ENCODE data around the gene CAPNS2. TPM values are rescaled to one million over a fixed set of nuclear protein-coding genes. Genes with fewer than 3 reads are reported as not detected.

CAPNS2 gene
- total and polyA plus RNA-seq, 2 of the 8 experiments (the other 6 are each of a cell fraction or from before 2014, with no cell fraction given): not detected

DNA sequence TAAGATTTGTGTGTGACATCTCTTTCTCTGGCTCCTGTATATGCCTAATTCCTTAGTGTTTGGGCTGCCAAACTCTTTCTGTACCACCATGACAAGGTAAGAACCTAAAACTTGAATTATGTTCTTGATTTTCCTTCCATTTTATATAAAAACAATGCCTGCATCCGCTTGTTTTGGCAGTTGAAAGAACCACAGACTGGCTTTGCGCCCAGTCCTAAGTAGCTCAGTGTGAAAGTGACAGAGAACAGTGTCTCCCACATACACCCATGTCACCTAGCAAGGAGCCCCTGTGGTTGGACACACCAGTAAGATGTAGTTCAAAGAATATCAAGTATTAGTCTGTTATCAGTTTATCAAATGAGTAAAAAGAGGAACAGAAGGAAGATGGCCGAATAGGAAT is 48.6 kb downstream of the CAPNS2 start (continued):
- TF ChIP-seq, protein P1, sequence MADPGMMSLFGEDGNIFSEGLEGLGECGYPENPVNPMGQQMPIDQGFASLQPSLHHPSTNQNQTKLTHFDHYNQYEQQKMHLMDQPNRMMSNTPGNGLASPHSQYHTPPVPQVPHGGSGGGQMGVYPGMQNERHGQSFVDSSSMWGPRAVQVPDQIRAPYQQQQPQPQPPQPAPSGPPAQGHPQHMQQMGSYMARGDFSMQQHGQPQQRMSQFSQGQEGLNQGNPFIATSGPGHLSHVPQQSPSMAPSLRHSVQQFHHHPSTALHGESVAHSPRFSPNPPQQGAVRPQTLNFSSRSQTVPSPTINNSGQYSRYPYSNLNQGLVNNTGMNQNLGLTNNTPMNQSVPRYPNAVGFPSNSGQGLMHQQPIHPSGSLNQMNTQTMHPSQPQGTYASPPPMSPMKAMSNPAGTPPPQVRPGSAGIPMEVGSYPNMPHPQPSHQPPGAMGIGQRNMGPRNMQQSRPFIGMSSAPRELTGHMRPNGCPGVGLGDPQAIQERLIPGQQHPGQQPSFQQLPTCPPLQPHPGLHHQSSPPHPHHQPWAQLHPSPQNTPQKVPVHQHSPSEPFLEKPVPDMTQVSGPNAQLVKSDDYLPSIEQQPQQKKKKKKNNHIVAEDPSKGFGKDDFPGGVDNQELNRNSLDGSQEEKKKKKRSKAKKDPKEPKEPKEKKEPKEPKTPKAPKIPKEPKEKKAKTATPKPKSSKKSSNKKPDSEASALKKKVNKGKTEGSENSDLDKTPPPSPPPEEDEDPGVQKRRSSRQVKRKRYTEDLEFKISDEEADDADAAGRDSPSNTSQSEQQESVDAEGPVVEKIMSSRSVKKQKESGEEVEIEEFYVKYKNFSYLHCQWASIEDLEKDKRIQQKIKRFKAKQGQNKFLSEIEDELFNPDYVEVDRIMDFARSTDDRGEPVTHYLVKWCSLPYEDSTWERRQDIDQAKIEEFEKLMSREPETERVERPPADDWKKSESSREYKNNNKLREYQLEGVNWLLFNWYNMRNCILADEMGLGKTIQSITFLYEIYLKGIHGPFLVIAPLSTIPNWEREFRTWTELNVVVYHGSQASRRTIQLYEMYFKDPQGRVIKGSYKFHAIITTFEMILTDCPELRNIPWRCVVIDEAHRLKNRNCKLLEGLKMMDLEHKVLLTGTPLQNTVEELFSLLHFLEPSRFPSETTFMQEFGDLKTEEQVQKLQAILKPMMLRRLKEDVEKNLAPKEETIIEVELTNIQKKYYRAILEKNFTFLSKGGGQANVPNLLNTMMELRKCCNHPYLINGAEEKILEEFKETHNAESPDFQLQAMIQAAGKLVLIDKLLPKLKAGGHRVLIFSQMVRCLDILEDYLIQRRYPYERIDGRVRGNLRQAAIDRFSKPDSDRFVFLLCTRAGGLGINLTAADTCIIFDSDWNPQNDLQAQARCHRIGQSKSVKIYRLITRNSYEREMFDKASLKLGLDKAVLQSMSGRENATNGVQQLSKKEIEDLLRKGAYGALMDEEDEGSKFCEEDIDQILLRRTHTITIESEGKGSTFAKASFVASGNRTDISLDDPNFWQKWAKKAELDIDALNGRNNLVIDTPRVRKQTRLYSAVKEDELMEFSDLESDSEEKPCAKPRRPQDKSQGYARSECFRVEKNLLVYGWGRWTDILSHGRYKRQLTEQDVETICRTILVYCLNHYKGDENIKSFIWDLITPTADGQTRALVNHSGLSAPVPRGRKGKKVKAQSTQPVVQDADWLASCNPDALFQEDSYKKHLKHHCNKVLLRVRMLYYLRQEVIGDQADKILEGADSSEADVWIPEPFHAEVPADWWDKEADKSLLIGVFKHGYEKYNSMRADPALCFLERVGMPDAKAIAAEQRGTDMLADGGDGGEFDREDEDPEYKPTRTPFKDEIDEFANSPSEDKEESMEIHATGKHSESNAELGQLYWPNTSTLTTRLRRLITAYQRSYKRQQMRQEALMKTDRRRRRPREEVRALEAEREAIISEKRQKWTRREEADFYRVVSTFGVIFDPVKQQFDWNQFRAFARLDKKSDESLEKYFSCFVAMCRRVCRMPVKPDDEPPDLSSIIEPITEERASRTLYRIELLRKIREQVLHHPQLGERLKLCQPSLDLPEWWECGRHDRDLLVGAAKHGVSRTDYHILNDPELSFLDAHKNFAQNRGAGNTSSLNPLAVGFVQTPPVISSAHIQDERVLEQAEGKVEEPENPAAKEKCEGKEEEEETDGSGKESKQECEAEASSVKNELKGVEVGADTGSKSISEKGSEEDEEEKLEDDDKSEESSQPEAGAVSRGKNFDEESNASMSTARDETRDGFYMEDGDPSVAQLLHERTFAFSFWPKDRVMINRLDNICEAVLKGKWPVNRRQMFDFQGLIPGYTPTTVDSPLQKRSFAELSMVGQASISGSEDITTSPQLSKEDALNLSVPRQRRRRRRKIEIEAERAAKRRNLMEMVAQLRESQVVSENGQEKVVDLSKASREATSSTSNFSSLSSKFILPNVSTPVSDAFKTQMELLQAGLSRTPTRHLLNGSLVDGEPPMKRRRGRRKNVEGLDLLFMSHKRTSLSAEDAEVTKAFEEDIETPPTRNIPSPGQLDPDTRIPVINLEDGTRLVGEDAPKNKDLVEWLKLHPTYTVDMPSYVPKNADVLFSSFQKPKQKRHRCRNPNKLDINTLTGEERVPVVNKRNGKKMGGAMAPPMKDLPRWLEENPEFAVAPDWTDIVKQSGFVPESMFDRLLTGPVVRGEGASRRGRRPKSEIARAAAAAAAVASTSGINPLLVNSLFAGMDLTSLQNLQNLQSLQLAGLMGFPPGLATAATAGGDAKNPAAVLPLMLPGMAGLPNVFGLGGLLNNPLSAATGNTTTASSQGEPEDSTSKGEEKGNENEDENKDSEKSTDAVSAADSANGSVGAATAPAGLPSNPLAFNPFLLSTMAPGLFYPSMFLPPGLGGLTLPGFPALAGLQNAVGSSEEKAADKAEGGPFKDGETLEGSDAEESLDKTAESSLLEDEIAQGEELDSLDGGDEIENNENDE (IDR thresholded peaks at IDR 0.05; ENCODE audit: insufficient replicate concordance, low read length): no peak
- TF ChIP-seq RFX5 (IDR thresholded peaks at IDR 0.05; ENCODE audit: borderline replicate concordance, low read depth, low read length): no peak
- TF ChIP-seq PHF8 (conservative IDR thresholded peaks at IDR 0.05; ENCODE audit: low read depth, low read length): no peak
- TF ChIP-seq POLR2A (IDR thresholded peaks at IDR 0.05; ENCODE audit: control extremely low read depth in 1 of 2, low read depth in 2 of 2, low read length in 2 of 2): no peak
- no peak for TF ChIP-seq CTBP2 (IDR thresholded peaks at IDR 0.05; ENCODE audit: borderline replicate concordance, insufficient read depth, insufficient read length, low read length)
- no peak for TF ChIP-seq TEAD4 (IDR thresholded peaks at IDR 0.05; ENCODE audit: low read depth, low read length)
- no peak for TF ChIP-seq SRF (IDR thresholded peaks at IDR 0.05; ENCODE audit: low read depth, low read length)
